Neural progenitor cell (in vitro differentiated cells): ENCODE measurements around the gene ACYP1. TPM values are rescaled to one million over a fixed set of nuclear protein-coding genes. Genes with fewer than 3 reads are reported as not detected.

ENCODE experiments used
- DNase-seq: peaks from one replicate; pipeline ENCODE4 v3.0.0-alpha.2; 2016; ENCODE audit warnings: low spot score
- H2AFZ ChIP-seq: fragments of 200-600 bp; sonication (generic); replicated peaks from 2 replicates; pipeline ENCODE4 v1.6.1; 2016; ENCODE audit warnings: antibody characterized with exemption
- H3F3A ChIP-seq: fragments of 200-600 bp; sonication (generic); 2 replicates; pipeline ENCODE4 v1.6.1; 2016; ENCODE audit warnings: antibody characterized with exemption, low read depth
- H3K27ac ChIP-seq: fragments of 200-600 bp; sonication (generic); 2 replicates; pipeline ENCODE4 v1.5.1; 2016; ENCODE audit warnings: mild to moderate bottlenecking
- H3K27me3 ChIP-seq: fragments of 200-600 bp; sonication (generic); 2 replicates; pipeline ENCODE4 v1.6.1; 2016; ENCODE audit warnings: mild to moderate bottlenecking, moderate library complexity
- H3K36me3 ChIP-seq: fragments of 200-600 bp; sonication (generic); 2 replicates; pipeline ENCODE4 v1.5.1; 2016
- H3K4me1 ChIP-seq: fragments of 200-600 bp; sonication (generic); 2 replicates; pipeline ENCODE4 v1.6.1; 2016; ENCODE audit warnings: mixed run types
- H3K4me2 ChIP-seq: fragments of 200-600 bp; sonication (generic); 2 replicates; pipeline ENCODE4 v1.6.1; 2016
- H3K4me3 ChIP-seq: fragments of 200-600 bp; sonication (generic); 2 replicates; pipeline ENCODE4 v1.5.1; 2016
- H3K79me2 ChIP-seq: fragments of 200-600 bp; sonication (generic); 2 replicates; pipeline ENCODE4 v1.6.1; 2016; ENCODE audit warnings: low read depth
- H3K9ac ChIP-seq: fragments of 200-600 bp; sonication (generic); 2 replicates; pipeline ENCODE4 v1.6.1; 2016
- H3K9me3 ChIP-seq: fragments of 200-600 bp; sonication (generic); 2 replicates; pipeline ENCODE4 v1.5.1; 2016; ENCODE audit warnings: low read depth
- H4K20me1 ChIP-seq: fragments of 200-600 bp; sonication (generic); 2 replicates; pipeline ENCODE4 v1.6.1; 2016; ENCODE audit warnings: low read depth
- H3K27ac Mint-ChIP-seq: 3 replicates; pipeline ENCODE4 v1.8.0; 2021; ENCODE audit warnings: mixed read lengths
- H3K27me3 Mint-ChIP-seq: 2 replicates; pipeline ENCODE4 v1.8.0; 2022; ENCODE audit warnings: low read depth, mild to moderate bottlenecking, inconsistent platforms, moderate library complexity, mixed read lengths; ENCODE audit not compliant: insufficient read depth
- H3K36me3 Mint-ChIP-seq: 3 replicates; pipeline ENCODE4 v1.8.0; 2021; ENCODE audit warnings: mixed read lengths
- H3K4me1 Mint-ChIP-seq: 3 replicates; pipeline ENCODE4 v1.8.0; 2021; ENCODE audit warnings: mixed read lengths
- H3K4me3 Mint-ChIP-seq: 3 replicates; pipeline ENCODE4 v1.8.0; 2021; ENCODE audit warnings: mild to moderate bottlenecking, moderate library complexity, mixed read lengths
- H3K9me3 Mint-ChIP-seq: 3 replicates; pipeline ENCODE4 v1.8.0; 2020; ENCODE audit warnings: mixed read lengths
- EZH2 ChIP-seq: fragments of 200-600 bp; sonication (generic); IDR thresholded peaks from 2 replicates; pipeline ENCODE4 v1.6.1; 2017; ENCODE audit warnings: antibody characterized with exemption, mild to moderate bottlenecking, moderate library complexity
- EZH2phosphoT487 ChIP-seq: fragments of 200-600 bp; sonication (generic); IDR thresholded peaks from 2 replicates; pipeline ENCODE4 v1.6.1; 2017; ENCODE audit warnings: antibody characterized with exemption
- total RNA-seq: library from RNA; depleted of rRNA; stranded (reverse); fragments of >200 nt; gene quantifications from 2 replicates; pipeline ENCODE4 v1.2.3, GENCODE V29; 2015; ENCODE audit warnings: low replicate concordance
- TF ChIP-seq, protein P1 (sequence below): fragments of 200-600 bp; sonication (generic); IDR thresholded peaks from 2 replicates; pipeline ENCODE4 v1.5.1; 2017; ENCODE audit warnings: antibody characterized with exemption, mild to moderate bottlenecking

The ACYP1 gene
- total RNA-seq, 1 donor from 2014 or later: 43.1 TPM

DNA sequence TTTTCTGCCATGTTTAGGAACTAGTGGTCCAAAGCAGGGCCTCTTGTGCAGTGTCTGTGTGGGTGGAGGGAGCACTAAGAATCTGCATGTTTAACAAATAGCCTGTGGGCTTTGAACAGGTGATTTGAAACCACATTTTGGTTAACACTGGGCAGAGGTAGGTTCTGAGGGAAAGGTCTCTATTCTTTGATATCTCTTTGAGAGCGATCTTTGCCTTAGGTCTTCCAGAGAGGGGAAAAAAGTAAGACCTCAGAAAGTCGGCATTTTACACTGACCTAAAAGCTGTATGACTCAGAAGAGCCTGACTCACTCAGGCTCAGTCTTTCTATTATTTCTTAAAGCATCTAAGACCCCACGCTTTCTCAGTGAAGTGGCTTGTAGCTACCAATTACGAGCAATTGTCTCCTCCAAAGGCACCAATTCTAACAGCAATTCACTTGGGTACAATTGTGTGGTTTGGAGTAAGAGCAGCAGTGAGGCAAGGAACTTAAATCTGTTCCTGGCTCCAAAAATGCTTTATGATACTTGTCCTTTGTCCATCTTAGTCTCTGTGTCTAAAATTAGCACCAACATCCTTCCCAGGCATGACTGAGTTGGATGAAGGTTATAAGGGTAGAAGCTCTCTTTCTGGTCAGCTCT is 52.3 kb downstream of the ACYP1 start:
- no peak for DNase-seq
- Histone ChIP-seq H3K4me1 (no peaks in the 10 kb centered on the region), H2AFZ (no peak overlapping the region), H3K79me2 (no peaks in the 10 kb centered on the region), H3K9ac (no peak overlapping the region), H3K9me3 (no peaks in the 10 kb centered on the region), H3K27me3 (no peaks in the 10 kb centered on the region), H3K36me3 (no peaks in the 10 kb centered on the region), H3F3A (no peaks in the 10 kb centered on the region), H4K20me1 (no peaks in the 10 kb centered on the region), H3K4me2 (no peak overlapping the region), H3K27ac (no peak overlapping the region), H3K4me3 (no peak overlapping the region)
- H3K9me3 Mint-ChIP-seq: no peaks in the 10 kb centered on the region
- H3K27me3 Mint-ChIP-seq: peaks cover 2% of the 10 kb centered on the region
- H3K27ac Mint-ChIP-seq: no peak overlapping the region
- TF ChIP-seq EZH2phosphoT487 (no peak), EZH2 (no peak)
- TF ChIP-seq, protein P1, sequence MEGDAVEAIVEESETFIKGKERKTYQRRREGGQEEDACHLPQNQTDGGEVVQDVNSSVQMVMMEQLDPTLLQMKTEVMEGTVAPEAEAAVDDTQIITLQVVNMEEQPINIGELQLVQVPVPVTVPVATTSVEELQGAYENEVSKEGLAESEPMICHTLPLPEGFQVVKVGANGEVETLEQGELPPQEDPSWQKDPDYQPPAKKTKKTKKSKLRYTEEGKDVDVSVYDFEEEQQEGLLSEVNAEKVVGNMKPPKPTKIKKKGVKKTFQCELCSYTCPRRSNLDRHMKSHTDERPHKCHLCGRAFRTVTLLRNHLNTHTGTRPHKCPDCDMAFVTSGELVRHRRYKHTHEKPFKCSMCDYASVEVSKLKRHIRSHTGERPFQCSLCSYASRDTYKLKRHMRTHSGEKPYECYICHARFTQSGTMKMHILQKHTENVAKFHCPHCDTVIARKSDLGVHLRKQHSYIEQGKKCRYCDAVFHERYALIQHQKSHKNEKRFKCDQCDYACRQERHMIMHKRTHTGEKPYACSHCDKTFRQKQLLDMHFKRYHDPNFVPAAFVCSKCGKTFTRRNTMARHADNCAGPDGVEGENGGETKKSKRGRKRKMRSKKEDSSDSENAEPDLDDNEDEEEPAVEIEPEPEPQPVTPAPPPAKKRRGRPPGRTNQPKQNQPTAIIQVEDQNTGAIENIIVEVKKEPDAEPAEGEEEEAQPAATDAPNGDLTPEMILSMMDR: no peak
- H3K36me3 Mint-ChIP-seq: peaks cover 12% of the 10 kb centered on the region
- no peak overlapping the region for H3K4me3 Mint-ChIP-seq
- no peaks in the 10 kb centered on the region for H3K4me1 Mint-ChIP-seq

DNA sequence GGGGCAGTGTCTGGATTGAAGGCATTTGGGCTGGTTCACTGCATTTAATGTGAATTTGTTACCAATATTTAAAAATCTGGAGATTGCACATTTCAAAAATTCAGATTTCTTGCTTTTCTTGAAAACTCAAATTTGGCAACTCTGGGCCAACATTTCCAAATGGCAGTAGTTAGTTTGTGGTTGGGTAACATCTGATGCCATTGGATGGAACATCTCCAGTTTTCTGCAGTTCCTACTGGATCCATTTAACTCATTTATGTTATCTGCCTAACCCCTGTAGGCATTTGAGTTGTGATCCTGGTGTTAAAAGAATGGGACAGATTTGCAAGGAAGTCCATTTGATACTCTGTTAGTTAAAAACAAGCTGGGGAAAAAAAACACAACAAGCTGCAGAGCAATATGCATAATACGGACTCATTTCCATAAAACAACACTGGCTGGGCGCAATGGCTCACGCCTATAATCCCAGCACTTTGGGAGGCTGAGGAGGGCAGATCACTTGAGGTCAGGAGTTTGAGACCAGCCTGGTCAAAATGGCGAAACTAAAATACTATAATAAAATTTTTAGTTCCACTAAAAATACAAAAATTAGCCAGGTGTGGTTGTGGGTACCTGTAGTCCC is 53.2 kb downstream of the ACYP1 start:
- no peak for DNase-seq
- Histone ChIP-seq H3K9me3 (no peaks in the 10 kb centered on the region), H3K27me3 (no peaks in the 10 kb centered on the region), H3K9ac (no peak overlapping the region), H3K4me2 (no peak overlapping the region), H3F3A (no peaks in the 10 kb centered on the region), H3K4me1 (no peaks in the 10 kb centered on the region), H4K20me1 (no peaks in the 10 kb centered on the region), H3K79me2 (no peaks in the 10 kb centered on the region), H3K36me3 (no peaks in the 10 kb centered on the region), H3K27ac (no peak overlapping the region), H2AFZ (no peak overlapping the region), H3K4me3 (no peak overlapping the region)
- H3K36me3 Mint-ChIP-seq: peaks cover 15% of the 10 kb centered on the region
- no peaks in the 10 kb centered on the region for H3K4me1 Mint-ChIP-seq
- H3K27me3 Mint-ChIP-seq: peaks cover 2% of the 10 kb centered on the region
- H3K4me3 Mint-ChIP-seq: no peak overlapping the region
- no peak for TF ChIP-seq EZH2
- TF ChIP-seq EZH2phosphoT487: no peak
- TF ChIP-seq, protein P1: no peak
- H3K9me3 Mint-ChIP-seq: no peaks in the 10 kb centered on the region
- no peak overlapping the region for H3K27ac Mint-ChIP-seq

DNA sequence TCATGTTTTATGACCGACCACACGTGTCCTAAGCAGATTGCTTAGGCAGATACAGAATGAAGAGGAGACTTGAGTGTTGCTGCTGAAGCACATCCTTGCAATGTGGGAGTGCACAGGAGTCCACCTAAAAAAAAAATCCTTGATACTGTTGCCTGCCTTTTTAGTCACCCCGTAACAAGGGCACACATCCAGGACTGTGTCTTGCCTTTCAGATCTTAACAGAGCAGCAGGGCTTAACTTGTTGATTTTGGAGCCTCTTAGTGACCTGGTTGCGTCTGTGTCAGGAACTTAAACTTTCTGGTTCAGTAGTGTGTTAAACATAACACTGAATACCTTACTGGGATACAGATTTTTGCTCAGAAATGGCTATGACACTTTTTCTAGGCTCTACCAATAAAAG is 54.6 kb downstream of the ACYP1 start:
- H3K27ac ChIP-seq: no peak overlapping the region
- no peak overlapping the region for H3K4me3 ChIP-seq
- no peaks in the 10 kb centered on the region for H3K36me3 ChIP-seq
- H3K4me2 ChIP-seq: no peak overlapping the region
- no peaks in the 10 kb centered on the region for H3K4me1 ChIP-seq
- H3K27ac Mint-ChIP-seq: no peak overlapping the region
- H3K9me3 ChIP-seq: no peaks in the 10 kb centered on the region
- H3K27me3 ChIP-seq: no peaks in the 10 kb centered on the region
- H3K9me3 Mint-ChIP-seq: no peaks in the 10 kb centered on the region
- peaks cover 9% of the 10 kb centered on the region for H3K79me2 ChIP-seq
- peaks cover under 1% of the 10 kb centered on the region for H3K4me1 Mint-ChIP-seq
- DNase-seq: no peak
- H3K27me3 Mint-ChIP-seq: peaks cover 2% of the 10 kb centered on the region
- TF ChIP-seq EZH2: no peak
- TF ChIP-seq, protein P1: no peak
- H3K4me3 Mint-ChIP-seq: no peak overlapping the region
- no peaks in the 10 kb centered on the region for H4K20me1 ChIP-seq
- H3K36me3 Mint-ChIP-seq: peaks cover 22% of the 10 kb centered on the region
- H3K9ac ChIP-seq: no peak overlapping the region
- H2AFZ ChIP-seq: no peak overlapping the region
- H3F3A ChIP-seq: no peaks in the 10 kb centered on the region
